NAMALWA (cell line): ENCODE data around the gene PPFIA3.

Experiments used
- DNase-seq: peaks from one replicate; pipeline ENCODE4 v3.0.0-alpha.2; 2015; ENCODE audit warnings: low spot score

The PPFIA3 gene

DNA sequence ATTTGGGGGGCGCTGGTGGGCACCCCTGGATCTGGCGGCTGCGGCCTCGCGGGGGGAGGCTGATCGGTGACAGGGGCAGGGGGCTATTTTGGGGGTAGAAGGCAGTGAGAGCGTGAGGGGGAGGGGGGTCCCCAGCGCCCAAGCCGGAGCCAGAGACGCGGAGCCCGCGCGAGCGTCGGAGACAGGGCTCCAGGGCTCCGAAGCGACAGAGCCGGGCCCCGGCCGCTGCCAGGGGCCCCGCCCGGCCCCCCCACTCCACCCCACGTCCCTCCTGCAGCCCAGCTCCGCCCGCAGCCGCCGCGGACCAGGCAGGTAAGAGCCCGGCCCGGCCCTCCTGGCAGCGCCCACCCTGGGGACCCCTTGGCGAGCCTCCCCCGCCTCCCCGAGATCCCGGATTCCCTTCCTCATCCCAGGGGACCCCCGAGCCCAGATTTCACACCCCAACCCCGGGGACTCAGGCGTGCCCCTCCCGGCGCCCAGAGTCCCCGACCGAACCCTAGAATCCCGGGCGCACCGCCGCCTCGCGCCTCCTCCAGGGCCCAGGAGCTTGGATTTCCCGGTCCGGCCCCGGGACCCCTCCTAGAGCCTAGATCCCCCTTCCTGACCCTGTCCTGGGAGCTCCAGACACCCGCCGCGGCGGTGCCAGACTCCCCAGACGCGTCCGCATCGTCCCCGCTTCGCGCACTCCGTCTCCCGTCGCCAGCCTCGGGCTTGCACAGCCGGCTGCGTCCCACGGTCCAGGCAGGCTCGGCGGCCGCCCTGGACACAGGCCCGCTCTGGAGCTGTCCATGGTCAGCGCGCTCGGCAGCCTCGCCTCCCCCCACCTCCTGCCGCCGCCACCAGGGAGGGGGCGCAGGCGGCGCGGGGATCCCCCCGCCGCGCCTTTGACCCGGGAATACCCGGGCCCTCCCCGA, at the start of gene PPFIA3:
PPFIA3 (plus strand) TSS at position 134 of the 914 bp plus-strand sequence. CDS start 8,330 bp downstream, outside the sequence.
- DNase-seq, result peak; percentile 41

GRCh38 chr19:49070416-49070815, 48.9 kb upstream of the PPFIA3 start:
- DNase-seq, result no peak

GRCh38 chr19:49071860-49072547, 47.3 kb upstream of the PPFIA3 start:
- no peak for DNase-seq

- peak; percentile 35 for DNase-seq
Measured at GRCh38 chr19:49073514-49074378, 45.6 kb upstream of the PPFIA3 start.

GRCh38 chr19:49074869-49075268, 44.5 kb upstream of the PPFIA3 start:
- peak; percentile 31 for DNase-seq

- DNase-seq, result no peak
Measured at GRCh38 chr19:49080392-49080791, 39.0 kb upstream of the PPFIA3 start.

GRCh38 chr19:49081273-49081672, 38.1 kb upstream of the PPFIA3 start:
- DNase-seq, result no peak

DNA sequence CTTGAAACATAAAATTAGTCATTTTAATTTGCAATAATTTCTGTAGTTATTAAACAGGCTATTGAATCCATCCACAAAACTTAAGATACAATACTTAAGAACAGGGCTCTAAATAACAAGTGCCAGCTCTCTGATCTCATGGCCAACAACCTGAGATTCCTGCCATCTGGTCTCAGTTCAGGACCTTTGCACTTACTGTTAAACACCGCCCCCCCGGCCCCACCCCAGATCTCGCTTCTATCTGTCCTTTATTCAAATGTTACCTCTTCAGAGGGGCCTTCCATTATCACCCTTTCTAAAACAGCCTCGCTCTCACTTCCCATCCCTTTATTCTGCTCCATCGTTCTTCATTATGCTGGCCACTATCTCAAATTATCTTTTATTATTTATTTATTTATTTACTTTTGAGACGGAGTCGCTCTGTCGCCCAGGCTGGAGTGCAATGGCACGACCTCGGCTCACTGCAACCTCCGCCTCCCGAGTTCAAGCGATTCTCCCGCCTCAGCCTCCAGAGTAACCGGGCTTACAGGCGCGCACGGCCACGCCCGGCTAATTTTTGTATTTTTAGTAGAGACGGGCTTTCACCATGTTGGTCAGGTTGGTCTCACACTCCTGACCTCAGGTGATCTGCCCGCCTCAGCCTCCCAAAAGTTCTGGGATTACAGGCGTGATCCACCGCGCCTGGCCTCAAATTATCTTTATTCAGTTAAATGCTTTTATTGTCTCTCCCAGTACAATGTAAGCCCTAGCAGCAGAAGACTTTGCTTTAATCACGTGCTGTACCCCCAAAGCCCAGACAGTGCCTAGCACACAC, 34.9 kb upstream of the PPFIA3 start:
- DNase-seq, result no peak

DNA sequence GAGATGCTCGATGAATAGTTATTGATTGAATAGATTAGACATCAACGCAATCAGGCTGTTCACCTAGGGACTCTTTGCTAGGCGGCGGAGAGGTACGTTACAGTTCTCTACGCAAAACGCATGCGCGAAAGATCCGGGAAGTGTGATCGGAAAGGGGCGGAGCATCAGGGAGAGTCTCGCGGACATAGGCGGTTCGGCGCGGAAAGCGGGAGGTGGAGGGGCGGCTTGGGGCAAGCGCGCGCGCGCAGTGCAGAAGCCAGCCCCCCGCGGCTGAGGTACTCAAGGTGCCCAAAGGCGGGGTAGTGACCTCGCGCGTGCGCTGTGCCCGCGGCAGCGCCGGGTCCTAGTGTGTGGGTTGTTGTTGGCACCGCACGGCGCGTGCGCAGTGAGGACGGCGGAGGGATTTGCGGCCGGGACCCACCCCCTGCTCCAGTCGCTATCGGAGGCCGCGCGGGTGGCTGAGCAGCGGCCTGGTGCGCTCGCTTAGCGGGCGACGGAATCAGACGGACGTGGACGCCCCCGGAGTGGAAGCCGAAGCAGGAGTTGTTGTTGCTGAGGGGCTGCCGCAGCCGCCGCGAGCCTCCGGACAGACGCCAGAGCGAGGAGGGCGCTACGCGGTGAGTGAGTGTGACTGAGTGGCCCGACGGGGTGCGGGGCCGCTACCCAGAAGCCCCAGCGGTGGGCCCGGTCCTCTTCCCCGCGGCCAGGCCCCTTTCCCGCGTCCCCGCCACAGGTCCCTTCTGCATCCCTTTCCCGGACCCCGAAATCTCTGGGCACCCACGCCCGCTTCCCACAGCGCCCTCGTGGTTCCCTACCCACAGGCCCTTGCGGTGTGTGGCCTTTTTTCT, 34.1 kb upstream of the PPFIA3 start, which contains the start of gene SNRNP70:
SNRNP70 (plus strand) TSS at position 432 of the 848 bp plus-strand sequence. CDS start 964 bp downstream, outside the sequence.
- DNase-seq, result peak; percentile 99

DNA sequence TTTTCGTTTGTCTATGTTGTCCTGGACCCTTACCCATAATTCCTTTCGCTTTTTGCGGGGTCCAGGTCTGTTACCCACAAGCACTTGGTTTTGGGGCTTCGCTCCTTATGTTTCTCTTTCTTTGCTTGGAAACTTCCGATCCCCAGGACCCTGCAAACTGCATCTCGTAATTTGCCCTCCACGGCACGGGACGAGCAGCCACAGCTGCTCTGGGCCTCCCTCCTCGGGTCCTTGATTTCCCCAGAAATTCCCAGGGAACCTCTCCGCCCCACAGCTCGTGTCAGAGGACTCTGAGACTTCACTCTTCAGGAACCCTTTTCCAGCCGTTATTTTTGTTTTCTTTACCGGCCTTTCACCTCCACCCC, 33.5 kb upstream of the PPFIA3 start:
- DNase-seq, result no peak

GRCh38 chr19:49086296-49086695, 33.0 kb upstream of the PPFIA3 start:
- no peak for DNase-seq

- DNase-seq, result no peak
Measured at GRCh38 chr19:49091391-49092038, 27.8 kb upstream of the PPFIA3 start.

GRCh38 chr19:49092686-49093085, 26.7 kb upstream of the PPFIA3 start:
- DNase-seq, result no peak

DNA sequence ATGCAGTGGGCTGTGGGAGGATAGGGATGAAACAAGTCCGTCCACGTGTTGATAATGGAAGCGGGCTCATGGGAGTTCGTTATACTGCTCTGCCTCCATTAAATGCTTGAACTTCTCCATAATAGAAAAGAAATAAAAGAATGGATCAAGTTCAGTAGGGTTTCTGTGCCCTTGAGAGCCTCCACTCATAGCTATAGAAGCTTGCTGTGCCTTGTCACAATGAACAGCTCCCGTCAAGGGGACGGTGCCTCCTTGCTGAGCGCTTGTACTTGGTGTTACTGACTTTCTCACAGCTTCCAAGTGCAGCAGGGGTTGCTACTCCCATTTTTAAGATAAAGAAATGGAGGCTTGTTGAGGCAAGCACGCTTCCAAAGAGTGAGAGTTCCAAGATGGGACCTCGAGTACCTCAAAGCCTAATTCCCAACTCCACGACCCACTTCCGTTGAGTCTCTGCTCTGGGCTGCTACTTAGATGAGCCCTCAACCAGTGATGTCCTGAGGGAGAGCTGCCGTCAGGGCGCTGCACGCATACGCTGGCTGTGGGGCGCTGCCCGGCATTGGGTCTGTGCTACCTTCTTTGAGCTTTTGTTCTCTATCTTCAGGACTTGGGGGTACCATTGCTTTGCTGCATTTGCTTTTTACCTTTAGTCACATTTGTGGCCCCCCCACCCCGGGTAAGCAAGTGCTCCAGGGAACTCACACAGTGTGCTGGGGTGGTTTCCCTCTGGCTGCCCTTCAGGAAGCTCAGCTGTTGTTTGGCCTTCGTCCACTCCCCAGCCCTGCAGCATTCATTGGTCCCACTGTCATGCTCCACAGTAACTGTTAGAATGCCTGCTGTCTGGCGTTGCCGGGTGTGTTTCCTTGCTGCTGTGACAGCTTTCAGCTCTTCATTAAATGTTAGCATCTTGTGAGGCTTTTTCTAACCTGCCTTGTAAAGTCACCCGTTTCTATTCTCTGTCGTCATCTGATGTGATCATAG, 24.6 kb upstream of the PPFIA3 start:
- DNase-seq, result no peak

GRCh38 chr19:49097453-49098288, 21.7 kb upstream of the PPFIA3 start:
- DNase-seq, result peak; percentile 91

- no peak for DNase-seq
Measured at GRCh38 chr19:49098795-49099194, 20.5 kb upstream of the PPFIA3 start.

DNA sequence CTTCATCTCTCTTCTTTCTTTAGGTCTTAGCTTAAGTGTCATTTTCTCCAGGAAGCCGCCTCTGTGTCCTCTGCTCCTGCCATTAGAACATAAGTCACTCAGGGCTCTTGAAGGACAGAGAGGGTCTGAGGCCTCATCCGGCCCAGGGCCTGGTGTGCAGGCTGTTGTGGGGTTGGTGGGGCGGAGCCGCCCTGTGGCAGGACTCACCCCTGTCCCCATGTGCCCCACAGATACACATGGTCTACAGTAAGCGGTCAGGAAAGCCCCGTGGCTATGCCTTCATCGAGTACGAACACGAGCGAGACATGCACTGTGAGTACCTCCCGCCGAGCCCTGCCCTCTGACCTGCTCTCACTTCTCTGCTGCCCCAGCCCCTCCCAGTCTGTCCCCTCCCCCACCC, 18.2 kb upstream of the PPFIA3 start:
- DNase-seq, result no peak

- DNase-seq, result no peak
Measured at GRCh38 chr19:49102303-49102702, 17.0 kb upstream of the PPFIA3 start.
